ENCODE results near the gene AMER2.

GRCh38 chr13:25177636-25178035 lies 5.5 kb upstream of the AMER2 start:
- no peak for TF ChIP-seq CTCF (IDR thresholded peaks at IDR 0.05; ENCODE audit: low read depth, low read length, poor library complexity, severe bottlenecking)
- TF ChIP-seq EZH2phosphoT487 (IDR thresholded peaks at IDR 0.05; ENCODE audit: borderline replicate concordance, low read length): no peak
